Activated T-helper 9 cell treated with anti-CD3 and anti-CD28 coated beads, Interleukin-2, amount 50 U/mL, for 16 hours (primary cell): ENCODE data around the gene SNAPC4.
"Not testable (repeated sequence)": the region's sequence is repeated elsewhere in the genome, so short reads cannot be mapped to it uniquely, and the experiment has no call there.

Source experiments
- DNase-seq: peaks from one replicate; pipeline ENCODE4 v3.0.0-alpha.2; 2020; ENCODE audit warnings: low read depth

The SNAPC4 gene

DNA sequence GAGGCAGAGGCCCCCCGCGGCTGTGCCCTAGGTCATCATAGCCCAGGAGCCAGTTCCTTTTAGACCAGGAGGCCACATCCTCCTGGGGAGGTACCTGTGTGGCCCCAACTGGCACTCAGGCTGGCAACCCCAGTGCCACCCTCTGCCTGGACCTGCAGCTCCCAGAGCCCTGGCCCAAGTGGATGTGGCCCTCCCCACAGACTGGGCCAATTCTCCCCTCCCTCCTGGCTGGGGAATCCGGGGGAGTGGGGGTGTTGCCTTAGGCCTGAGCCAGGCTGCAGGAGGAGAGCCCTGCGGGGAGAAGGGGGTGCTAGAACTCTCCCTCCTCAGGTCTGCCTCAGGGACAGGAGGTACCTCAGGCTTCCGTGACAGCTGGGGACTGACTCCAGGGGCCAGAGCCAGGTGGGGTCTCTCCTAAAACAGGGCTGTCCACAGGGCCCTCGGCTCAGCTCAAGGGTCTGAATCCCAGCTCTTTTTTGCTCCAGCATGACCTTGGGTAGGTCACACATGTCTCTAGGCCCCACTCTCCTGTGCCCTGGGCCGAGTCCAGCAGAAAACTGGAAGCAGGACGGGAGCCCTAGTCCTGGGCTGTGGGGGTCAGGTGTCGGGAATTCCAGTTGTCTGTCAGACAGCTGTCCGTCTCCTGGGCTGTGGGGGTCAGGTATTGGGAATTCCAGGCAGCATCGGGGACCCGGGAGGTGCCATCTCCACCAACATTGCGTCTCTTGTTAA is 46.0 kb downstream of the SNAPC4 start:
- no peak for DNase-seq

DNA sequence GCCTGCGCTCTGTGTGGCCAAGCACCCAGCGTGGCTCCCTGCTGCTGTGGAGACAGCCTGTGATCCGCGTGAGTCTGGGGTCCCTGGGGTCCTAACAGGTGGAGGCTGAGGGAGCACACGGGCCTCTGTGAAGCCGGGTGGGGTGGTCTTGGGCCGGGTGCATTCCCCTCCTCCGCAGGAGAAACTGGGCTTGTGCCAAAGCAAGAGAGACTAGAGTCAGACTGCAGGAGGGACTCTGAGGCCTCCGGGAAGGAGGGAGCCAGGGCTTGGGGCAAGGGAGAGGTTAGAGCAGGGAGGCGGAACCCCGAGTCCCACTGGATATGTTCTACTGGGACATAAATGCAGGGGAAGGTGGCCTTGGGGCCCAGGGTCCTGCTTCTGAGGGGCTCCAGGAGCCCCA is 46.9 kb downstream of the SNAPC4 start:
- DNase-seq: no peak

DNA sequence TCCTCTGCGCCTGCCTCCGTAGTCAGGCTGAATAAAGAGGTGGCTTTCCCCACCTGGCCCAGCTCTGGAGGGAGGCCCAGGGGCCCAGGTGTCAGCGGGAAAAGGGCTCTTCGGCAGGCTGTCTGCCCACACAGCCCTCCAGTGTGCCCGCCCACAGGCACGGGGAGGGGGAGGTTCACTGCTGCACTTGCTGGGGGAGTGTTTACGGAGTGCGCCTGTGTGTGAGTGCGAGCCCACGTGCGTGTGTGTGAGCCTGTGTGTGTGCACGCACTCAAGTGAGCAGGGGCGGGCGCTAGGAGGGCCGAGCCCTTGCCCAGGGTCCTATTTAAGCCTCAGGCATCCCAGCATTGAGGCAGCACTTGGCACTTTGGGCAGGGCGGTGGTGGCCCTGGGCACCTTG is 47.3 kb downstream of the SNAPC4 start:
- no peak for DNase-seq

DNA sequence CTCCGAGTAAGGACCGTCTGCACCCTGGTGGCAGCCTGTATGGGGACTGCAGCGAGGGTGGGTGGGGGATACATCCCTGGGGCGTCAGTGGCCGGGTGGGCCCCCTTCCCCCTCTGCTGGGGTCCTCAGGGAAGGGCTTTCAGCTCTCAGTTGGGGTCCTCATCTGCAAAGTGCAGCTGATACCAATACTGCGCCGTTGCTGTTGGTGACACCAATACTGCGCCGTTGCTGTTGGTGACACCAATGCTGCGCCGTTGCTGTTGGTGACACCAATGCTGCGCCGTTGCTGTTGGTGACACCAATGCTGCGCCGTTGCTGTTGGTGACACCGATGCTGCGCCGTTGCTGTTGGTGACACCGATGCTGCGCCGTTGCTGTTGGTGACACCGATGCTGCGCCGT is 48.1 kb downstream of the SNAPC4 start:
- not testable (repeated sequence) for DNase-seq

GRCh38 chr9:136351252-136351800 is 48.6 kb downstream of the SNAPC4 start:
- DNase-seq: no peak
